Endothelial cell of umbilical vein (primary cell): Measurements from ENCODE around the gene NKD1. TPM values are rescaled to one million over a fixed set of nuclear protein-coding genes. Genes with fewer than 3 reads are reported as not detected.

ENCODE experiments used
- BruUV-seq: library from RNA; stranded (reverse); fragments of 400-500 nt; replicated peaks from 2 replicates; lab custom pipeline; 2021; lab: Mats Ljungman, UMichigan
- CTCF ChIA-PET: fragments of 300-600, 350-600 bp; sonication (Branson Sonifier 250); formaldehyde crosslinking; loops from one replicate; lab custom pipeline; 2021; ENCODE audit warnings: antibody characterized with exemption, inconsistent platforms; lab: Charles Lee
- POLR2A ChIA-PET: fragments of 300-600, 350-600 bp; sonication (Branson Sonifier 250); formaldehyde crosslinking; loops from one replicate; lab custom pipeline; 2021; ENCODE audit warnings: antibody characterized with exemption, inconsistent platforms; lab: Charles Lee
- DNase-seq: peaks from one replicate; pipeline ENCODE4 v3.0.0-alpha.2; 2011; ENCODE audit warnings: low read depth, low spot score
- FAIRE-seq: peaks from 2 replicates; lab custom pipeline; 2011; peaks lifted over from hg19 to GRCh38; lab: Jason Lieb, UNC
- H2AFZ ChIP-seq: 2 replicates; pipeline ENCODE4 v1.6.0; 2012; ENCODE audit warnings: low read depth, low read length, control low read depth, inconsistent platforms
- H3K27ac ChIP-seq: 2 replicates; pipeline ENCODE4 v1.5.1; 2011; ENCODE audit warnings: low read depth, mild to moderate bottlenecking, control low read depth, low read length, moderate library complexity; ENCODE audit not compliant: insufficient read depth
- H3K27me3 ChIP-seq, 2 experiments: 2 replicates each; pipeline versions ENCODE4 v1.6.0 to v1.6.1; 2011; ENCODE audit warnings: low read length in 2 of 2, mixed read lengths in 1 of 2; ENCODE audit not compliant: control insufficient read depth in 2 of 2, insufficient read depth in 2 of 2
- H3K36me3 ChIP-seq, 2 experiments: 2 replicates in 1 of 2; 3 replicates in 1 of 2; pipeline ENCODE4 v1.5.1; 2011; ENCODE audit warnings: low read length in 2 of 2, mild to moderate bottlenecking in 1 of 2, moderate library complexity in 1 of 2; ENCODE audit not compliant: control insufficient read depth in 2 of 2, insufficient read depth in 2 of 2; ENCODE audit errors: extremely low read depth in 1 of 2
- H3K4me1 ChIP-seq: 3 replicates; pipeline ENCODE4 v1.5.1; 2011; ENCODE audit warnings: mild to moderate bottlenecking, low read length; ENCODE audit not compliant: control insufficient read depth, insufficient read depth; ENCODE audit errors: extremely low read depth
- H3K4me2 ChIP-seq: 2 replicates; pipeline ENCODE4 v1.6.1; 2011; ENCODE audit warnings: low read length, control low read depth, mixed read lengths; ENCODE audit not compliant: insufficient read depth
- H3K4me3 ChIP-seq, 3 experiments: fragments of 200-600 bp in 1 of 3; sonication (generic), shearing (Covaris generic) in 1 of 3; replicated peaks in 1 of 3; 2 replicates each; pipeline ENCODE4 v1.5.1; 2011 to 2016; ENCODE audit warnings: control low read depth in 3 of 3, low read length in 3 of 3, mild to moderate bottlenecking in 2 of 3, inconsistent platforms in 1 of 3, low read depth in 1 of 3, moderate library complexity in 1 of 3; ENCODE audit not compliant: insufficient read depth in 1 of 3
- H3K79me2 ChIP-seq: 2 replicates; pipeline ENCODE4 v1.6.0; 2012; ENCODE audit warnings: low read length, inconsistent platforms; ENCODE audit not compliant: control insufficient read depth, insufficient read depth
- H3K9ac ChIP-seq: replicated peaks from 2 replicates; pipeline ENCODE3; 2011; ENCODE audit warnings: low read length, control low read depth; ENCODE audit not compliant: insufficient read depth; ENCODE audit errors: extremely low read depth
- H3K9me1 ChIP-seq: replicated peaks from 3 replicates; pipeline ENCODE4 v1.6.0; 2011; ENCODE audit warnings: mild to moderate bottlenecking, low read length; ENCODE audit not compliant: control insufficient read depth, insufficient read depth; ENCODE audit errors: extremely low read depth
- H3K9me3 ChIP-seq: replicated peaks from 2 replicates; pipeline ENCODE4 v1.5.1; 2012; ENCODE audit warnings: low read length, inconsistent platforms; ENCODE audit not compliant: control insufficient read depth, insufficient read depth
- H4K20me1 ChIP-seq: replicated peaks from 2 replicates; pipeline ENCODE3; 2011; ENCODE audit warnings: mild to moderate bottlenecking, low read length; ENCODE audit not compliant: control insufficient read depth, insufficient read depth; ENCODE audit errors: extremely low read depth
- EZH2 ChIP-seq: IDR thresholded peaks from 2 replicates; pipeline ENCODE4 v1.6.1; 2012; ENCODE audit warnings: borderline replicate concordance, low read depth, mild to moderate bottlenecking, moderate library complexity, low read length, inconsistent platforms; ENCODE audit not compliant: severe bottlenecking
- FOS ChIP-seq: IDR thresholded peaks from 2 replicates; pipeline ENCODE4 v1.6.1; 2011; ENCODE audit warnings: mild to moderate bottlenecking, low read length, moderate library complexity, borderline replicate concordance; ENCODE audit not compliant: insufficient read depth
- GATA2 ChIP-seq: IDR thresholded peaks from 2 replicates; pipeline ENCODE4 v1.7.0; 2011; ENCODE audit warnings: low read depth, mild to moderate bottlenecking, moderate library complexity, mixed read lengths, low read length; ENCODE audit not compliant: insufficient read length, insufficient read depth
- JUN ChIP-seq: IDR thresholded peaks from 2 replicates; pipeline ENCODE4 v1.6.1; 2011; ENCODE audit warnings: borderline replicate concordance, low read depth; ENCODE audit not compliant: insufficient read length, insufficient read depth
- MYC ChIP-seq: IDR thresholded peaks from one replicate; pipeline ENCODE4 v1.6.1; 2011; ENCODE audit warnings: mild to moderate bottlenecking, low read depth, low read length
- POLR2A ChIP-seq: IDR thresholded peaks from 2 replicates; pipeline ENCODE4 v1.6.1; 2012; ENCODE audit warnings: low read depth, mild to moderate bottlenecking, control low read depth, low read length
- POLR2AphosphoS5 ChIP-seq: IDR thresholded peaks from 2 replicates; pipeline ENCODE4 v1.6.1; 2012; ENCODE audit warnings: low read depth, mild to moderate bottlenecking, control low read depth, low read length, moderate library complexity; ENCODE audit not compliant: insufficient read depth
- dilution Hi-C: fragments of 300-500 bp; cut with MboI; formaldehyde crosslinking; loops from one replicate; pipeline ENCODE4 v1.15.0; 2019; ENCODE audit warnings: low sequenced_read_pairs; ENCODE audit not compliant: extremely low pct_ligation_motif_present
- intact Hi-C: fragments of 100-400 bp; cut with micrococcal nuclease; formaldehyde crosslinking; loops from one replicate; pipeline ENCODE4 v1.10.0; 2022
- polyA plus RNA-seq, 4 experiments: library from polyadenylated mRNA; depleted of rRNA in 3 of 4; stranded (reverse) in 3 of 4; unstranded in 1 of 4; fragments of >200 nt; gene quantifications; 2 replicates each; pipeline versions ENCODE4 v1.2.1 to v1.2.3, GENCODE V29; 2011 to 2012; ENCODE audit warnings: missing spikeins in 1 of 4
- total RNA-seq: library from RNA; stranded (reverse); gene quantifications from 2 replicates; pipeline ENCODE4 v1.2.3, GENCODE V29; 2021
- TF ChIP-seq, protein P1 (sequence below): IDR thresholded peaks from 2 replicates; pipeline ENCODE4 v1.6.1; 2011; ENCODE audit not compliant: insufficient read depth, insufficient read length
- TF ChIP-seq, protein P2 (sequence below), 2 donors: IDR thresholded peaks; 1 replicate in 1 of 2; 2 replicates in 1 of 2; pipeline ENCODE4 v1.5.1; 2011; ENCODE audit warnings: low read length in 2 of 2, mild to moderate bottlenecking in 2 of 2, moderate library complexity in 2 of 2, control low read depth in 1 of 2, inconsistent platforms in 1 of 2, low read depth in 1 of 2; ENCODE audit not compliant: insufficient read depth in 1 of 2; ENCODE audit errors: extremely low read depth in 1 of 2

NKD1 gene
- total and polyA plus RNA-seq, 2 donors (not counting 3 experiments of a cell fraction or from before 2014, with no cell fraction given), result not detected

DNA sequence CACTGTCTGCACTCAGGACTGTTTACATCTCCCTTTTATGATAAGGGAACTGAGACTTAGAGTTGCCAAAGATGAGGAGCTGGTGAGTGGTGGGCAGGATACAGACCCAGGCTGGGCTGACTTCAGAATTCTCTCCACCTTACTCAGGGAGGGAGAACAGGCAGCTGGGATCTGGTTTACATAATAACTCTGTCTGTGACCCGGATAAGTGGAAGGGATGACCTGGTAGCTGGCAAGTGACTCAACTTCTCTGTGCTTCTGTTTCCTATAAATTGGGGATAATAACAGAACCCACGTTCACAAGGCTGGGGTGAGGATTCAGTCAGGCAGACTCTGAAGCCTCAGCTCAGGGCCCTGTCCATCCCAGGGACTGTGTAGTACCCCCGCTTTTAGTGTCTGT is 130.3 kb downstream of the NKD1 start:
- POLR2A ChIA-PET, result no interaction called here
- no peak for FAIRE-seq

More for the DNA sequence above, 130.3 kb downstream of the NKD1 start:
- no peak overlapping the region for H2AFZ ChIP-seq
- H3K4me2 ChIP-seq, result no peak overlapping the region
- DNase-seq, result no peak
- no peaks in the 10 kb centered on the region for H3K9me1 ChIP-seq
- H3K9ac ChIP-seq, result no peak overlapping the region
- TF ChIP-seq FOS, result no peak
- no peak for TF ChIP-seq JUN
- TF ChIP-seq GATA2, result no peak
- TF ChIP-seq POLR2AphosphoS5, result no peak
- no peak for TF ChIP-seq MYC
- TF ChIP-seq EZH2, result no peak
- TF ChIP-seq, protein P1, sequence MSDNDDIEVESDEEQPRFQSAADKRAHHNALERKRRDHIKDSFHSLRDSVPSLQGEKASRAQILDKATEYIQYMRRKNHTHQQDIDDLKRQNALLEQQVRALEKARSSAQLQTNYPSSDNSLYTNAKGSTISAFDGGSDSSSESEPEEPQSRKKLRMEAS, result no peak
- TF ChIP-seq, protein P2, sequence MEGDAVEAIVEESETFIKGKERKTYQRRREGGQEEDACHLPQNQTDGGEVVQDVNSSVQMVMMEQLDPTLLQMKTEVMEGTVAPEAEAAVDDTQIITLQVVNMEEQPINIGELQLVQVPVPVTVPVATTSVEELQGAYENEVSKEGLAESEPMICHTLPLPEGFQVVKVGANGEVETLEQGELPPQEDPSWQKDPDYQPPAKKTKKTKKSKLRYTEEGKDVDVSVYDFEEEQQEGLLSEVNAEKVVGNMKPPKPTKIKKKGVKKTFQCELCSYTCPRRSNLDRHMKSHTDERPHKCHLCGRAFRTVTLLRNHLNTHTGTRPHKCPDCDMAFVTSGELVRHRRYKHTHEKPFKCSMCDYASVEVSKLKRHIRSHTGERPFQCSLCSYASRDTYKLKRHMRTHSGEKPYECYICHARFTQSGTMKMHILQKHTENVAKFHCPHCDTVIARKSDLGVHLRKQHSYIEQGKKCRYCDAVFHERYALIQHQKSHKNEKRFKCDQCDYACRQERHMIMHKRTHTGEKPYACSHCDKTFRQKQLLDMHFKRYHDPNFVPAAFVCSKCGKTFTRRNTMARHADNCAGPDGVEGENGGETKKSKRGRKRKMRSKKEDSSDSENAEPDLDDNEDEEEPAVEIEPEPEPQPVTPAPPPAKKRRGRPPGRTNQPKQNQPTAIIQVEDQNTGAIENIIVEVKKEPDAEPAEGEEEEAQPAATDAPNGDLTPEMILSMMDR (IDR thresholded peaks at IDR 0.05; ENCODE audit: extremely low read depth in 1 of 2, insufficient read depth in 1 of 2, low read depth in 1 of 2, low read length in 2 of 2), result no peak
- no peak for TF ChIP-seq POLR2A
- no peaks in the 10 kb centered on the region for H3K4me1 ChIP-seq
- no peaks in the 10 kb centered on the region for H3K79me2 ChIP-seq
- CTCF ChIA-PET, result interaction anchor here (2.2 to 3.0 kb wide), 3 partner anchors 10 to 128 kb away, joined by 12 to 20 read pairs (median 14); no protein-coding TSS in a partner anchor
- H3K4me3 ChIP-seq, result no peak overlapping the region
- no peaks in the 10 kb centered on the region for H3K27me3 ChIP-seq
- BruUV-seq, result no TSS peak
- H3K27ac ChIP-seq, result no peak overlapping the region
- no peaks in the 10 kb centered on the region for H3K36me3 ChIP-seq
- no peaks in the 10 kb centered on the region for H3K9me3 ChIP-seq
- intact Hi-C loops, result no loop called here
- no peaks in the 10 kb centered on the region for H4K20me1 ChIP-seq
- dilution Hi-C loops, result no loop called here
